ENCODE measurements around the gene DUSP28.
A peak's percentile ranks its signal among the peaks of the same experiment; 100 is the strongest.

DNA sequence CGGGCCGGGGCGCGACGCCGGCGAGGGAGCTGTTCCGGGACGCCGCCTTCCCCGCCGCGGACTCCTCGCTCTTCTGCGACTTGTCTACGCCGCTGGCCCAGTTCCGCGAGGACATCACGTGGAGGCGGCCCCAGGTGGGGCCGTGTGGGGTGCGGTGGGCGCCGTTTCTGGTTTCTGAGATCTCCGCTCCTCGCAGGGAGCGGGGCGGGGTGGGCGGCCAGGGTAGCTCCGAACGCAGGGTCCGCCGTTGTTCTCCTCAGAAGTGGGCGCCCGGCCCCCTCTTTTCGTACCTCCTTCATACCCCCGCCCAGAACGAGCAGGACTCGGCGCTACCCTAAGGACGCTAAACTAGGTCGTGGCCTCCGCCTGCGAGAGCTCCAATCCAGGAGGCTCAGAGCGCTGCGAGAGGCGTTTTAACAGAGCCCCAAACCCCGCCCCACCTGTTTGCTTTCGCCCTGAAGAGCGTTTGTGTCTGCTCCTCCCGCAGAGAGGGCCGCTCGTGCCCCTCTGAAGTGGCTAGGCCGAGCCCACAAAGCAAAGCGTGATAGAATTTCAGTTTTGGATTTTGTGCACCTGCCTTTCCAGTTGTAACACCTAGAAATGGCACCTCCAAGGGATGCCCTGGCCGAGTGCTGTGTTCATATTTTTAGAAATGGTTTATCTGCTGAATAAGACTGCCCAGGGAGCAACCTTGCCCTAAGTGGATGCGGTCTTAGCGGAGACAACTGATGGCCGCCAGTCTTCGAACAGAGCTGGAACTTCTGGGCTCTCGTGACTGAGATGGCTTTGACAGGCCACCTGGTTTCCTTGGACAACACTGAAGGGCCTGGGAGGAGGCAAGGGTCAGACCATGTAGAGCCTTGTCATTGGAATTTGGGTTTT lies 27.0 kb downstream of the DUSP28 start:
- TF ChIP-seq, protein P1, sequence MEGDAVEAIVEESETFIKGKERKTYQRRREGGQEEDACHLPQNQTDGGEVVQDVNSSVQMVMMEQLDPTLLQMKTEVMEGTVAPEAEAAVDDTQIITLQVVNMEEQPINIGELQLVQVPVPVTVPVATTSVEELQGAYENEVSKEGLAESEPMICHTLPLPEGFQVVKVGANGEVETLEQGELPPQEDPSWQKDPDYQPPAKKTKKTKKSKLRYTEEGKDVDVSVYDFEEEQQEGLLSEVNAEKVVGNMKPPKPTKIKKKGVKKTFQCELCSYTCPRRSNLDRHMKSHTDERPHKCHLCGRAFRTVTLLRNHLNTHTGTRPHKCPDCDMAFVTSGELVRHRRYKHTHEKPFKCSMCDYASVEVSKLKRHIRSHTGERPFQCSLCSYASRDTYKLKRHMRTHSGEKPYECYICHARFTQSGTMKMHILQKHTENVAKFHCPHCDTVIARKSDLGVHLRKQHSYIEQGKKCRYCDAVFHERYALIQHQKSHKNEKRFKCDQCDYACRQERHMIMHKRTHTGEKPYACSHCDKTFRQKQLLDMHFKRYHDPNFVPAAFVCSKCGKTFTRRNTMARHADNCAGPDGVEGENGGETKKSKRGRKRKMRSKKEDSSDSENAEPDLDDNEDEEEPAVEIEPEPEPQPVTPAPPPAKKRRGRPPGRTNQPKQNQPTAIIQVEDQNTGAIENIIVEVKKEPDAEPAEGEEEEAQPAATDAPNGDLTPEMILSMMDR (tag by site-specific recombination; IDR thresholded peaks at IDR 0.05) = peak; percentile 38; the same call in 1 of the 2 replicates
- TF ChIP-seq SETDB1 (IDR thresholded peaks at IDR 0.05; ENCODE audit: insufficient read length, low read length) (no peak), ZNF24 (tag by site-specific recombination; IDR thresholded peaks at IDR 0.05) (no peak)

Measured in HEK293 (cell line).